Activated CD8-positive, alpha-beta memory T cell treated with anti-CD3 and anti-CD28 coated beads, Interleukin-2, amount 50 U/mL, for 24 hours (primary cell): Measurements from ENCODE around the gene PPARD.

Experiments used
- DNase-seq: peaks from one replicate; pipeline ENCODE4 v3.0.0-alpha.2; 2020; ENCODE audit errors: extremely low read depth

The PPARD gene

GRCh38 chr6:35354361-35355135 lies 12.2 kb downstream of the PPARD start:
- no peak for DNase-seq

- DNase-seq: no peak
These were observed 14.0 kb downstream of the PPARD start for GRCh38 chr6:35356391-35356790.

- no peak for DNase-seq
These were observed 15.3 kb downstream of the PPARD start for GRCh38 chr6:35357677-35358076.

- DNase-seq: no peak
These were observed 15.7 kb downstream of the PPARD start for GRCh38 chr6:35358086-35358485.

GRCh38 chr6:35359346-35359743 lies 17.0 kb downstream of the PPARD start:
- DNase-seq: no peak

GRCh38 chr6:35359744-35360348 lies 17.5 kb downstream of the PPARD start:
- DNase-seq: no peak

- no peak for DNase-seq
These were observed 18.2 kb downstream of the PPARD start for GRCh38 chr6:35360349-35361138.

GRCh38 chr6:35362200-35362599 lies 19.8 kb downstream of the PPARD start:
- no peak for DNase-seq

- DNase-seq: no peak
These were observed 21.0 kb downstream of the PPARD start for GRCh38 chr6:35363293-35363750.

- DNase-seq: no peak
These were observed 23.3 kb downstream of the PPARD start for GRCh38 chr6:35365594-35366203.

GRCh38 chr6:35366204-35366596 lies 23.8 kb downstream of the PPARD start:
- no peak for DNase-seq

- no peak for DNase-seq
These were observed 25.3 kb downstream of the PPARD start for GRCh38 chr6:35367646-35368037.

GRCh38 chr6:35368038-35368887 lies 25.9 kb downstream of the PPARD start:
- no peak for DNase-seq

GRCh38 chr6:35370124-35370741 lies 27.9 kb downstream of the PPARD start:
- DNase-seq: no peak

- no peak for DNase-seq
These were observed 28.6 kb downstream of the PPARD start for GRCh38 chr6:35370785-35371493.

- no peak for DNase-seq
These were observed 29.3 kb downstream of the PPARD start for GRCh38 chr6:35371494-35372262.

GRCh38 chr6:35372633-35373032 lies 30.3 kb downstream of the PPARD start:
- DNase-seq: no peak

- no peak for DNase-seq
These were observed 33.9 kb downstream of the PPARD start for GRCh38 chr6:35376281-35376680.

- DNase-seq: no peak
These were observed 34.6 kb downstream of the PPARD start for GRCh38 chr6:35377002-35377401.
